Measurements from ENCODE around the gene GORASP2.

The GORASP2 gene

DNA sequence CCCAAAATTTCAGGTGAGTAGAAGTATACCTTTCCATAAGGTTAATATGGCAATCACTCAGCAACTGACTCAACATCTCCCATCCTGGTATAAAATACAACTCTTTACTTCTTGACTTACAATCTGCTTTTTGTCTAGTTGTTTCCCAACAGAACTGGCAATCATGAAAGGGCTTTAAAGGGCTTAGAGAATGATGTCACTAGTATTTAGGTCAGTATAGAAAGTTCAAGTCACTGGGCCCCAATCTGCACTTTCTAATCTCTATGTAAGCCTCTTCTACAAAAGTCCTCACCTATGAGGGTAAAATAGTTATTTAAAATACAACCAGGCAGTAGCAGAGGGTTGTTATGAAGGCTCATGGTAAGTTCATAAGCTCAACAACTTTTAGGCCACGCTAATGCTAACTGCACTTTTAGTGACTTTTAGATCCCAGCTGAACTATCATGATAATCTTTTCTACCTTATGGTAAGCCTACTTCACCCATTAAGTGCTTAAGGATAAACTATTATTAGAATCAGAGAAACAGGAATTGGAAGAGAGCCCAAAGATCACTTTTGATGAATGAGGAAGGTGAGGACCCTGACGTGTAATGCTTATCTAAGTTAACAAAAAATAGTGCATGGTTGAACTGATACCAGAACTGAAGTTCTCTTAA, 79.6 kb downstream of the GORASP2 start:
- no peak for DNase-seq

DNA sequence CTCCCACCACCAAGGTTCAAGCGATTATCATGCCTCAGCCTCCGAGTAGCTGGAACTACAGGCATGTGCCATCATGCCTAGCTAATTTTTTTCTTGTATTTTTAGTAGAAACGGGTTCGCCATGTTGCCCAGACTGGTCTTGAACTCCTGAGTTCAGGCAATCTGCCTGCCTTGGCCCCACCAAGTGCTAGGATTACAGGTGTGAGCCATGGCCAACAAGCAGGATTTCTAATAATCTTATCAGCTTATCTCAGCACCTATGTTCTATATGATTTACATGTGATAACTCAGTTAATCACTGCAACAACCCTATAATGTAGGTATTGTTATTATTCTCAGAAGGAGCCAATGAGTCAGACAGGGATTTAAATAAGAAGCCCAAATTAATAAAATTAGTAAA, 80.3 kb downstream of the GORASP2 start:
- no peak for DNase-seq

DNA sequence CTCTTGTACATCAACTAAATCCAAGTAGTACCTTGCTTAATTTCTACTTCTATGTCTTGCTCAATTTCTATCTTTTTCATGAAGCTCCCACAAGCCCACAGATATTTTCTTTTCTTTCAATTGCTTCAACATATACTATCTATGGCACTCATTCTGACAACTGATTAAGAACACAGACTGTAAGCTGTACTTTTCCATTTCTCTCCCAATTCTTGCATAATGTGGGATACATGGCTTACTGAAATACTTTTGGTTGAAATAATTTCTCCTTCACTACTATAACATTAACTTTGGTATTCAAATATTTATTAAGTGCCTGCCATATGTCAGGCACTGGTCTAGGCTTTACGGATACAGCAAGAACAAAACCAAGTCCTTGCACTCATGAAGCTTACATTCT, 84.8 kb downstream of the GORASP2 start:
- no peak for DNase-seq

DNA sequence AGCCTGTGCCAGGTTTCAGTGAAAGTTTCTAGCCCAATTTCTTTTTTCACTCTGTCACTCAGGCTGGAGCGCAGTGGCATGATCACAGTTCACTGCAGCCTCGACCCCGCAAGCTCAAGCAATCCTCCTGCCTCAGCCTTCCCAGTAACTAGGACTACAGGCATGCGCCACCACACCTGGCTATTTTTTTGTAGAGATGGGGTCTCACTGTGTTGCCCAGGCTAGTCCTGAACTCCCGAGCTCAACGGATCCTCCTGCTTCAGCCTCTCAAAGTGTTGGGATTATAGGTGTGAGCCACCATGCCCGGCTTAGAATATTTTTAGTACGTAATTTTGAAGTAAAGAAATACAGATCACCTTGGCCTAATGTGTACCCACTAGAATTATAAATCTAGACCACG, 87.1 kb downstream of the GORASP2 start:
- DNase-seq = no peak
